IPS DF 6.9 (cell line): ENCODE results near the gene TMEM106C.

Experiments
- DNase-seq: peaks from one replicate; pipeline ENCODE4 v3.0.0-alpha.2; 2013; ENCODE audit warnings: low read depth, low spot score
- H3K27ac ChIP-seq: one replicate; pipeline ENCODE4 v1.5.1; 2013; ENCODE audit warnings: low read length, control low read depth
- H3K27me3 ChIP-seq: 2 replicates; pipeline ENCODE4 v1.6.1; 2013; ENCODE audit warnings: mild to moderate bottlenecking, low read length; ENCODE audit not compliant: control insufficient read depth, insufficient read depth
- H3K36me3 ChIP-seq: 2 replicates; pipeline ENCODE4 v1.6.1; 2013; ENCODE audit warnings: low read length; ENCODE audit not compliant: control insufficient read depth, insufficient read depth
- H3K4me1 ChIP-seq: 2 replicates; pipeline ENCODE4 v1.6.1; 2013; ENCODE audit warnings: low read length; ENCODE audit not compliant: control insufficient read depth, insufficient read depth
- H3K4me3 ChIP-seq: 2 replicates; pipeline ENCODE4 v1.5.1; 2013; ENCODE audit warnings: mild to moderate bottlenecking, low read length
- H3K9me3 ChIP-seq: 2 replicates; pipeline ENCODE4 v1.6.1; 2013; ENCODE audit warnings: low read length, inconsistent platforms; ENCODE audit not compliant: control insufficient read depth, insufficient read depth
- WGBS: extraction: QIAGEN DNeasy Blood & Tissue Kit; methylation state at CpG from one replicate; pipeline ENCODE4 v1.1.7; 2013; ENCODE audit warnings: mixed read lengths, missing lambda C conversion rate; ENCODE audit not compliant: insufficient read length, insufficient coverage; 5-methylcytosine and 5-hydroxymethylcytosine counted together

TMEM106C gene

GRCh38 chr12:47963340-47964040 is at the start of gene TMEM106C:
TMEM106C (plus strand) TSS chr12:47963596; CDS start chr12:47964237, 641 bp downstream.
- Histone ChIP-seq H3K27me3 (peaks cover 3% of the 10 kb centered on the region), H3K9me3 (no peaks in the 10 kb centered on the region; the same call in 1 of the 2 replicates), H3K4me3 (peak within 1 kb of the TSS; percentile 46; the same call in 1 of the 2 replicates), H3K36me3 (no peaks in the 10 kb centered on the region), H3K4me1 (peaks cover 1% of the 10 kb centered on the region; the same call in 1 of the 2 replicates), H3K27ac (no peak within 1 kb of the TSS)
- WGBS: no CpG with 5 or more reads among the region's 59 CpGs
- peak; percentile 95 for DNase-seq

DNA sequence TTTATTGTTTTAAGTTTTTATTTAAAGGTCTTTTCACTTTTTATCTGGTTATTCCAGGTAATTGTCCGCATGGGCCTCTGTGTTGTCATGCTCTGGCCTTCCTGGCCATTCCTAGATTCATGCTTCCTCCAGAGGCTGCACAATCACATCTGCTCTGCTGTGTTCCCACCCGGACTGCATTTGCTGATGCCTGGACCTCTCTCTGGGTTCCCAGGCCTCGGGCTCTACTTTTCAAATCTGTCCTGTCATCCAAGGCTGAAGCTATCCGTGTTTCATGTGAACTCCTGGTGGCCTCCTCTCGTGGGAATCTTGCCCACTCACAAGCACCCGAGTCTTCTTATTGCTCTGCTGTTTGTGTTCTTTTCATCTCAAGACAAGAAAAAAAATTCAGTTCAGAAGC is 42.5 kb upstream of the TMEM106C start:
- Histone ChIP-seq H3K9me3 (no peaks in the 10 kb centered on the region), H3K27me3 (no peaks in the 10 kb centered on the region), H3K36me3 (no peaks in the 10 kb centered on the region), H3K4me1 (no peaks in the 10 kb centered on the region), H3K27ac (no peak overlapping the region), H3K4me3 (no peak overlapping the region)
- DNase-seq: no peak
- WGBS: no CpG with 5 or more reads among the region's 6 CpGs

DNA sequence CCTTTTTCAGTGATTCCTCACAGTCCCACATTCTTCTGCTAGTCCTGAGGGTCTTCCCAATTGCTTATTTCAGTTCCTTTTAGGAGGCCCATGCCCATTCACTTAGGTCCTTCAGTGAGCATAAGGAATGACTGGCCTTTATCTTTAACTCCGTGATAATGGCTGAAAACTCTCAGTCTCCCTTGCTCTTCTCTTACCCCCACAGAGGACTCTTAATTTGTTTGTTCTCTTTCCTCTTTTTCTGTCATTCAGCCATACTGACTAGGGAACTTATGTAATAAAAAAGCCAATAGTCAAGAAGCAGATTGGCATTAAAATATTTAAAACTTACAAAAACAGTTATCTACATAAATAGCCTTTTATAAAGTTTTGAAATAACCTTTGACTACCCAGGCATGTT is 41.5 kb upstream of the TMEM106C start:
- 0 out of 2 replicates have a peak, but pooled peaks cover 2% of the 10 kb centered on the region for H3K27me3 ChIP-seq
- no peak for DNase-seq
- H3K9me3 ChIP-seq: no peaks in the 10 kb centered on the region

DNA sequence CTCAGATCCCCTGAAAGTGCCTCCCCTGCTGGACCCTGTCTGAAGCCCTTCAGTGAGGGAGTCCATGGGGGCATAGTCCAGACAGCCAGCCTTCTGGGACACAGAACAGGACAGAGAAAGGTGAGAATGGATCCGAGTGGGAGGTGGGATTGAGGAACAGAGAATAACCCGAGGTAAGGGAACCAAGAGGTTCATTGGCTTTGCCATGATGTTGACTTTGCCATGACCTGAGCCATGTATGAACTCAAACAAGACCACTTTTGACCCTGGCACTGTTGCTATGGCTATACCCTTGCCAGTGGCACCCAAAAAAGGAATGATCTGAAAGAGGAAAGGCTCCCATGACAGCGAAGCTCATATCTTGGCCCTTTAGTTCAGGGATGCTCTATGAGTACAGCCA is 36.0 kb upstream of the TMEM106C start:
- Histone ChIP-seq H3K27me3 (0 out of 2 replicates have a peak, but pooled peaks cover 2% of the 10 kb centered on the region), H3K9me3 (no peaks in the 10 kb centered on the region), H3K4me1 (no peaks in the 10 kb centered on the region), H3K27ac (no peak overlapping the region), H3K4me3 (no peak overlapping the region), H3K36me3 (no peaks in the 10 kb centered on the region)
- WGBS: no CpG with 5 or more reads among the region's 3 CpGs
- no peak for DNase-seq

More for the DNA sequence above, 41.5 kb upstream of the TMEM106C start:
- no peak overlapping the region for H3K27ac ChIP-seq
- no peaks in the 10 kb centered on the region for H3K36me3 ChIP-seq
- H3K4me1 ChIP-seq: no peaks in the 10 kb centered on the region
- H3K4me3 ChIP-seq: no peak overlapping the region
- no CpG with 5 or more reads among the region's 1 CpG for WGBS

- Histone ChIP-seq H3K9me3 (no peaks in the 10 kb centered on the region), H3K27me3 (0 out of 2 replicates have a peak, but pooled peaks cover 2% of the 10 kb centered on the region), H3K36me3 (no peaks in the 10 kb centered on the region), H3K4me1 (no peaks in the 10 kb centered on the region), H3K27ac (no peak overlapping the region), H3K4me3 (no peak overlapping the region)
- no peak for DNase-seq
- no CpG with 5 or more reads among the region's 5 CpGs for WGBS
Observed at GRCh38 chr12:47930634-47931033, 32.8 kb upstream of the TMEM106C start.

- DNase-seq: no peak
- H3K4me1 ChIP-seq: no peaks in the 10 kb centered on the region
- 0 out of 2 replicates have a peak, but pooled peaks cover 2% of the 10 kb centered on the region for H3K27me3 ChIP-seq
- H3K9me3 ChIP-seq: no peaks in the 10 kb centered on the region
- no peaks in the 10 kb centered on the region for H3K36me3 ChIP-seq
- H3K4me3 ChIP-seq: no peak overlapping the region
- no CpG with 5 or more reads among the region's 1 CpG for WGBS
- no peak overlapping the region for H3K27ac ChIP-seq
Observed at GRCh38 chr12:47931187-47931586, 32.2 kb upstream of the TMEM106C start.

- H3K4me3 ChIP-seq: no peak overlapping the region
- DNase-seq: no peak
- H3K27ac ChIP-seq: no peak overlapping the region
- H3K4me1 ChIP-seq: no peaks in the 10 kb centered on the region
- no peaks in the 10 kb centered on the region for H3K27me3 ChIP-seq
- H3K9me3 ChIP-seq: no peaks in the 10 kb centered on the region
- no CpG with 5 or more reads among the region's 9 CpGs for WGBS
- no peaks in the 10 kb centered on the region for H3K36me3 ChIP-seq
Observed at GRCh38 chr12:47935184-47935583, 28.2 kb upstream of the TMEM106C start.

- DNase-seq: no peak
- peaks cover 2% of the 10 kb centered on the region for H3K4me1 ChIP-seq
- H3K27ac ChIP-seq: no peak overlapping the region
- no CpG with 5 or more reads among the region's 1 CpG for WGBS
- H3K4me3 ChIP-seq: no peak overlapping the region
- H3K27me3 ChIP-seq: no peaks in the 10 kb centered on the region
- no peaks in the 10 kb centered on the region for H3K9me3 ChIP-seq
- no peaks in the 10 kb centered on the region for H3K36me3 ChIP-seq
Observed at GRCh38 chr12:47938093-47938492, 25.3 kb upstream of the TMEM106C start.

DNA sequence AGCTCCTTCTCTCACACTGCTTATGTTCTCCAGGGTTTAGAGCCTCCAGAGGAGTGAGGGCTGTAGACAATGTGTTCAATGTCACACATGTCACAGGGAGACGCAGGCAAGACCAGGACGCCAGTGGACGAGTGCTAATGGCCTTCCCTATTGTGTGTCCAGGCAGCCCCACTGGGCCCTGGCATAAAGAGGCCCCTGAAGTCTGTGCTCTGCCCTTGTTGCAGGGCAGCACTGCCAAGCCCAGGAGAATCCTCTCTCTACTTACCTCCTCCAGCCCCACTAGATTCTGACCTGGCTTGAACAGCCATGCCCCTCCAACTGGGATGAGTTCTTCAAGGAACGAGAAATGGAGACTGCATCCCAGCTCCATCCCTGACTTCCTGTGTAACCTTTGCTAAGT is 24.8 kb upstream of the TMEM106C start:
- no CpG with 5 or more reads among the region's 4 CpGs for WGBS
- Histone ChIP-seq H3K27me3 (no peaks in the 10 kb centered on the region), H3K4me1 (peaks cover 2% of the 10 kb centered on the region), H3K4me3 (no peak overlapping the region), H3K27ac (no peak overlapping the region), H3K36me3 (no peaks in the 10 kb centered on the region), H3K9me3 (no peaks in the 10 kb centered on the region)
- no peak for DNase-seq

DNA sequence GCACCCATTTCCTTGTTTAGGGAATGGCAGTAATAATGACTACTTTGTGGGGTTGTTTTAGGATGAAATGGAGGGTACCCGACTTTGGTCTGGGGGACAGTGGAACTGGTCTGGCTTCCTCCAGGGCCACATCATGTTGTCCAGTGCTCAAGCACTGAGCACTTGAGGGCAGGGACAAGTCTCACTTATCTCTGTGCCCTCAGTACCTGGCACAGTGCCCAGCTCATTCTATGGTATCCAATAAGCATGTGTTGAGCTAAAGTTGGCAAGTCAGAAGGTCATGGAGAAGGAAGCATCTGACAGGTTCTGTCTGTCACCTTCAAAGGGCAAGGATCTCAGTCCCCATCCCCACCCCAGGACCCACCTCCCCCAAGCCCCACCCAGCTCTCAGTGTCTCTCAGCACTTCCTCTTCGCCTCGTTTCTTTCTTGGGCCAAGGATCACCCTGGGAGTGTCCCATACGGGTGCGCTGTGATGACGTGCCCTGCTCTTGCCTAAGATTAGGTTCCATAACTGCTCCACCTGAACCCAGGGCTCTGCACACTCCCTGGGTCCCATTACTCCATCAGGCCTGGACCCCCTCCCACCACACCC is 24.3 kb upstream of the TMEM106C start:
- no peak for DNase-seq

More for the DNA sequence above, 24.3 kb upstream of the TMEM106C start:
- no peaks in the 10 kb centered on the region for H3K27me3 ChIP-seq
- H3K4me1 ChIP-seq: peaks cover 2% of the 10 kb centered on the region
- no peak overlapping the region for H3K4me3 ChIP-seq
- H3K9me3 ChIP-seq: no peaks in the 10 kb centered on the region
- no peaks in the 10 kb centered on the region for H3K36me3 ChIP-seq
- no CpG with 5 or more reads among the region's 6 CpGs for WGBS
- H3K27ac ChIP-seq: no peak overlapping the region
